GM19043 (cell line): Measurements from ENCODE around the gene ZRANB3.

ENCODE experiments used
- ATAC-seq: cut with Tn5 transposase; IDR thresholded peaks from one replicate; pipeline ENCODE4 v1.9.1; 2021; ENCODE audit warnings: low read depth; ENCODE audit not compliant: unreplicated experiment

ZRANB3 gene

DNA sequence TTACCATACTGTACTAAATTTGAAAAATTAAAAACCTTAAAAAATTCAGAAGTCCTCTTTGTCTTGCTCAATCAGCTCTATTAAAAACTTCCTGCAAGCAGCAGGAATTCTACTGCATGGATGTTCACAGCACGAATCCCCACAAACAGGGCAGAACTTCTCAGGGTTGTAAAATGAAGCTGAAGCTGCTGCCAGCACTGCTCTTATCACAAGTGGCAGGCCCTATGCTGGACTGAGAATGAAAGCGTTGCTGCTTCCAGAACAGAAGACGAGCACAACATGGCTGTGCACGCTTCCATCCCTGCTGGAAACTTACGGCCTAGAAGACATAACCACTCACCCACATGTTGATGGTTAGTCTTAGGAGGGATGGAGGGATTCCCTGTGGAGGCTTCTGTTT is 345.0 kb downstream of the ZRANB3 start:
- ATAC-seq: no peak

DNA sequence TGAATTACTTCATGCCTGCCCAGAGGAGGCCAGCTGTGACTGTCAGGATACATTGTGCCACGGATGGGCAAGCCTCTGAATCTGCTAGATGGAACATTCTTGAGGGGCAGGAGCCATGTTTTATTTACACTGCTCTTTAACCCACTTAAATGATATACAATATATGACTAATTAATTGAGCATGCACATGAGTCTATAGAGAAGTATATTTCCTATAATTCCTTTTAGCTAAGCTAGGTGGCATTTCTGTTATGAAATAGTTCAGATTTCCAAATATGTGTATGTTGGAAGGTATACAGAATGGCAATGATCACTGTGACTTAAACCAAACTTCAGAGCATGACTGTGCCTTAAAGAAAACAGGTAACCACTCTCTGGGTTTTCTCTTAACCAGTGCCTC is 347.2 kb downstream of the ZRANB3 start:
- ATAC-seq: no peak

DNA sequence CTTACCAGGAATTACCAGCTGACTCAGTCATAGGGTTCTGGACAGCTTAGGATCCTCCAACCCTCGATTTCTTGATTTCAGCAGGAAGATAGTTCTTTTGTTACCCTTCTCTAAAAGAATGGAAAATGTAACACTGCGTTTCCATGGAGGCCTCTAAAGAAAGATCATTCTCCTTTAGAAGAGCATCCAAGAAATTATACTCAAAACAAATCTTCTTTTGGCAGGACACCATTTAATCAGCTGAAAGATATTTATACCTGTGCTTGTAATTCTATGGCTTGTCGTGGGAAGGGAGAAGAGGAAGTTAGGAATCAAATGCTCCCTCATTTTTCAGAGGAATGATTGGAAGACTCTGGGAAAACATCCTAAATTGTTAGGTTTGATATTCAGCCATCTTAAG is 348.4 kb downstream of the ZRANB3 start:
- ATAC-seq: no peak

- no peak for ATAC-seq
These were observed 348.8 kb downstream of the ZRANB3 start for GRCh38 chr2:135182190-135182589.

- no peak for ATAC-seq
These were observed 351.3 kb downstream of the ZRANB3 start for GRCh38 chr2:135179689-135180088.

- ATAC-seq: no peak
These were observed 355.8 kb downstream of the ZRANB3 start for GRCh38 chr2:135175177-135175576.

GRCh38 chr2:135174810-135175093 is 356.3 kb downstream of the ZRANB3 start:
- no peak for ATAC-seq

DNA sequence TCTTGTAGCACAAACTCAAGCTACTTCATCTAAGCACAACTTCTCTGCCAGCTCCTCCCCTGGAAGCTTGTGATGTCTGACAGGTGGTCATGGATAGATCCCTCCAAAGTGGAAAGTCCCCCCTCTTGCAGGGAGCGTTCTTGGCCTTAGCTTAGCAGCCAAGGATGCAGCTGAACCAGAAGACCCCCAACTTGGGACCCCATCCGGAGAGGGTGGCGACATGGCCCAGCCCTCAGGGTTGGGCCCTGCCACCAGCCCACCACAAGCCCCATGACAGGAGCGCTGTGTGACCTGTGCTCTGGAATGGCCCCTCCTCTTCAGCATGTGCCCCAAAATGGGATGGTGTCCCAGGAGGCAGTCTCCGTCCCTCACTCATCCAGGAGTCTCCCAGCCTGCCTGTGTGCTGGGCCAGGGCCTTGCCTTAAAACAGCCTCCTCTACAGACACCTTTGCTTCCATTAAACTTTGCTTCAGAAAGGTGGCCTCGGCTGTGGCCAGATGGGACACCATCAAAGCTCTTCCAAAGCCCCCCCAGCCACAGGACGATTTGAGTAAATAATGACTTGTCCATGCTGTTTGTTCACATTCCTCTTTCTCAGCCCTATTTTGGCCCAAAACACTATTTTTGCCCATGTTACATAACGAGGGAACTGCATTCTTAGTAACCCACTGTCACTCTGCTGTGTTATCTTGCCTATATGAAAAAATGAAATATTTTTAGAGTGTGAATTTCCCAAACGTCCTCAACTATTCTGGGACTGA is 356.8 kb downstream of the ZRANB3 start:
- no peak for ATAC-seq

GRCh38 chr2:135169900-135170753 is 360.9 kb downstream of the ZRANB3 start:
- ATAC-seq: no peak

DNA sequence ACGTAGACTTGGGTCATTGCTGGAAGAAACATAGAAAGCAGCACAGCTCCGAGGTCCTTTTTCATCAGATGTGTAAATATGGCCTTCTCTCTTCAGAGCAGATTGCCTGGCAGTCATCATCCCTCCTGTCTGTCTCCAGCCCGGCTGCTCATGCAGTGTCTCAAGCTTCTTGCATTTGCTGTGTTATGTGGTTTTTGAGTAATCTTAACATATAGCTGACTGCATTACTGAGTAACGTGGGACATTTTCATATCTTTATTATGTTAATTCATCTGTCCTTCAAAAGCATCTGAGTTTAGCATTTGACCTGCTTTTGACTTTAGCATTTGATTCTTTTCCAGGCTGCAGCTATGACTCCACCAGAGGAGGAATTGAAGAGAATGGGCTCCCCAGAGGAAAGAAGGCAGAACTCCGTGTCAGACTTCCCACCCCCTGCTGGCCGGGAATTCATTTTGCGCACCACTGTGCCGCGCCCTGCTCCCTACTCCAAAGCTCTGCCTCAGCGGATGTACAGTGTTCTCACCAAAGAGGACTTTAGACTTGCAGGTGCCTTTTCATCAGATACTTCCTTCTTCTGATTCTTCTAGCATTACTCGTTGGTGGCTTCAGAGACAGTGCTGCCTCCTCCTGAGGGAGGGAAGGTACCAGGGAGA is 362.7 kb downstream of the ZRANB3 start:
- ATAC-seq: no peak

DNA sequence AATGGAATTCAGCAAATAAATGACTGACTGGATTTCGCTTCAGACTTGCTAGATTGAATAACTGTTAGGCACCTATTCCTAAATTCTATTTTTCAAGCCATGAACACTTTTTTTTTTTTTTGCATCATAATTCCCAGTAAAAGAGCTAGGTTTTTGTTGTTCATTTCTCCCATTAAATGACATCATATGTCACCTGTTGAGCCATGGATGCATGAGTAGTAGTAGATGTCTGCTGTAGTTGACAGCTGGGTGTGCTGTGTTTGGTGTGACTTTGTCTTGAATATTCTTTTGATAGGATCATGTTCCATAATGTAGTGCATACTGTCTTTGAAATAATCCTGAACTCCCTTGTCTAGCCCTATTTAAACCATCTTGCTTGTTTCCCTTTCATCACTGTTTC is 363.7 kb downstream of the ZRANB3 start:
- no peak for ATAC-seq

DNA sequence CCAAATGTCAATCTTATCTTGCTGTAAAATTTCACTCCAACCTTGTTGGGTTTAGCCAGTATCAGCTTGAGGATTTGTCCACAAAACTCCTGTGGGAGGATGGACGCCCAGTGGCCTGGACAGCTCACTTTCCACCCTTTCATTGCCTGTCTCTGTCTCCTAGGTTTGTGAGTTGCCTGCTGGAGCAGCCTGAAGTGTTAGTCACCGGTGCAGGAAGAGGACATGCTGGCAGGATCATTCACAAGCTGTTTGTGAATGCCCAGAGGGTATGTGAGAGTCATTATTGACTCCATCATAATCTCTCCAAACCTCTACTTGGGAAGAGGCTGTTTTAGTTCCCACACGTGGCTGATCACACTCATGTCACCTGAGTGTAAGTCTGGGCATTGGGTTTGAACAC is 366.6 kb downstream of the ZRANB3 start:
- no peak for ATAC-seq

DNA sequence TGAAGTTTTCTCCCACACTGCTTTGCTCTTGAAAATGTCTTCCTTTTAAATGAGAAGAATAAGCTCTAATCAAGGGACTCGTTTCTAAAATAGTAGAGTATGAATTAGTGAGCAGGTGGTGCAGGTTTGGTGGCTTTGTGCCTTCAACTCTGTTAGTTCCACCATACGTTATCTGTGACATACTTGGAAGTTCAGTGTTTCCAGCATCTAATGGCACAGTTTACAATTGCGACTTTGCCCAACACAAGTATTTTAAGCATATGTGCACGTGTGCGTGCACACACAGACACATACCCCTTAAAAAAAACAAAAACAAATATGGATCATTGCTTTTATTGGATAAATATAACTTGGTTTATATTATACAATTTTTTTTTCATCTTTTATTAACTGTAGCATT is 367.1 kb downstream of the ZRANB3 start:
- ATAC-seq: no peak

DNA sequence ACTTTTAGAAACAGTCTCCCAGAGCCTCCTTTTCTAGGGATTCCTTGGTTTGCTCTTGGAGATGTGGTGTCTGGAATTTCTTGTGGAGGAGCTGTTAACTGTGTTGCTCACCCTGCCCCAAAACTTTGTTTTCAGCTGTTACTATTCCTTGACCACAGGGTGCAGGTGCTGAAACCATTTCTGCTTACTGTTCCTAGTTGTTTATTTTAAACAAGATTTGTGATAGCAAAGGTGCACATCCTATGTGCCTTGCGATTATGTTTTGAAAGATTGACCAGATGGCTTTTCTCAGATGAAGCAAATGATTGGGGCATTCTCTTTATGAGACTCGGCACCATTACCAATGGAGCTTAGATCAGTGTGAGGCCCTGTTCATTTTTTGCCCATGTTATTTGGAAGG is 367.7 kb downstream of the ZRANB3 start:
- ATAC-seq: no peak

- no peak for ATAC-seq
These were observed 368.2 kb downstream of the ZRANB3 start for GRCh38 chr2:135162786-135163185.

DNA sequence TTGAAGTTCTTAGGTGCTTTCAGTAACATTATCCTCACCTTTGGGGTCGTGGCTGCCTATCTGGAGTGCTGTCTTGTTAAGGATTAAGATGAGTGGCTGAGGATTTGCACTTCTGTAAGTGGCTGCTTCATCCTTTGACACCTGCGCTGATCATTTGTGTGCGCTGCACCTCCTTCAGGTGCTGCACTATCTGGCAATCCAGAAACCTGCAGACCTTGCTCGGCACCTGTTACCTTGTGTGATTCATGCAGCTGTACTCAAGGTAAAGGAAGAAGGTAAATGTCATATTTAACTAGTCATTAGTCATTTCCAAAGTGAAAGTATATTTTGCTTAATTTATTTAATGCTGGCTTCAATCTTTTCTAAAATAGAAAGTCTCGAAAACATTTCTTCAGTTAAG is 368.6 kb downstream of the ZRANB3 start:
- ATAC-seq: no peak

DNA sequence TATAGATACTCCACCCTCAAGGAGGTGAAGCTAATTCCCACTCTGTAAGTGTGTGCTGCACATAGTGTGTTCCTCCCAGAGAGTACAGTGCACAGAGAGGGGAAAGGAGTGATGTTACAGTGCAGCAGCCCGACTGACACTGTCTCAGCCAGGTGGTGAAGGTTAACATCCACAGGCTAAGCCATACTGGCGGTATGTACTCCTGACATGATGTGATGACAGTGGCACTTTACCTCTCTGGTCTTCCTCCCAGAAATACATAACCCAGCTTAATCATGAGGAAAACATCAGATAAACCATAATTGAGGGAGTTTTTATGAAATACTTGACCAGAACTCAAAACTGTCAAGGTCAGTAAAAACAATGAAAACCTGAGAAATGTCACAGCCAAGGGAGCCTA is 371.8 kb downstream of the ZRANB3 start:
- ATAC-seq: no peak

- ATAC-seq: no peak
These were observed 373.2 kb downstream of the ZRANB3 start for GRCh38 chr2:135157856-135158255.

GRCh38 chr2:135154962-135155361 is 376.1 kb downstream of the ZRANB3 start:
- no peak for ATAC-seq

- no peak for ATAC-seq
These were observed 378.7 kb downstream of the ZRANB3 start for GRCh38 chr2:135152361-135152760.

- ATAC-seq: no peak
These were observed 379.4 kb downstream of the ZRANB3 start for GRCh38 chr2:135151615-135152014.

- ATAC-seq: no peak
These were observed 380.3 kb downstream of the ZRANB3 start for GRCh38 chr2:135150725-135151124.
